CD4-positive, alpha-beta T cell treated with Interferon gamma for 1 hour (primary cell): ENCODE results near the gene RASGRP1.

Experiments used
- DNase-seq: peaks from one replicate; pipeline ENCODE4 v3.0.0-alpha.2; 2020

The RASGRP1 gene

DNA sequence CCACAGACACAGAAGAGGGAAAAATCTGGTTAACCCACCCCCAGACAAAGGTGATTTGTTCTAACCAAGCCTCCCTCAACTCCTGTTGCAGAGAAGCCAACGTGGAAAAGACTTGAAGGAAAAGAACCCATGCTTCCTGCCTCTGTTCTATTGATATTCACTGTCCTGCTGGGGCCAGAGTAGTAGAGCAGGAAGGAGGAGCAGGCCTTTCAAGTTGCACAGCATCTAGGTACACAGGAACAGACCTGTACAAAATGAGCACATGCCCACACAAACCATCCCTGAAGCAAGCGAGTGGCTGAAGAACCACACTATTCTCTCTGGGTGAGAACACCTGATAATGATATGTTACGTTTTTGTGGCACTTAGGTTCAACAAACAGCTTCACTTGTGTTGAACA is 29.9 kb downstream of the RASGRP1 start:
- no peak for DNase-seq

DNA sequence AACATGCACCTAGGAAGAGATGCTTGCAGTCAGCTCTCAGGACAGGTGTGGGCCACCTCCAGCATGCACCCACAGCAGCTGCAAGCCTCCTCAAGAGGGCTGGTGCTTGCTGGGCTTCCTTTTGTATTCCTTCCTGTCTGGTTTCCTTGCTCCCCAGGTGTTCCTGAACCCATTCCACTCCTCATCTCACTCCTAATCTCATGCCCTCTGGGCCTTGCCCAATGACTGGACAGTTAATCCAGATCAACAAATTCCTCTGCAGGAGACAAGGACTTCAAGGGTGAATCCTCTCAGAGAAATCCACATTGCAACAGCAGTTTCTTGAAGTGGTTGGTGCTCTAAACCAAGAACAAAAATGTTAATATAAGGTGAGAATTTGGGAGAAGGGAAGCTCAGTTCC is 30.7 kb downstream of the RASGRP1 start:
- DNase-seq = no peak

DNA sequence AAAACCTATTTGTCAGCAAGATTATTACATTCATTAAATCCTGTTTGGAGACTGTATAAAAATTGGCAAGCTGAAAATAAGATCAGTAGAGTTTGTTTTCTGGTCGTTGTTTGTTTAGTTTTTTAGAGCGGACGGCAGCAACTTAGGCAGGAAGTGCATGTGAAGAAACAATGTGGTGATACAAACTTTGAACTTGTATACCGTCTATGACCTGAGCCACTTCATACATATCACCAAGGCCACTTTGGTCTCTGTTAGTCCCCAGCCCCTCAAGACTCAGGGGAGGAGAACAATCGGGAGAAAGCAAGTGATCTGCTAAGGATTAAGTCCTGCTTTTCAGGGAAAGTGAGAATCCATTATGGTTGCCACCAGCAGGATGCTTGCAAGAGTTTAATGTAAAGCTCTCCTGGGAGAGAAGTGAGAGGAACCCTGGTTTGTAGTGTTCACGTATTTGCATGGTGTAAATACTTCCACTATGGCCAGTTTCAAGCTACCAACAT is 31.1 kb downstream of the RASGRP1 start:
- DNase-seq = no peak

DNA sequence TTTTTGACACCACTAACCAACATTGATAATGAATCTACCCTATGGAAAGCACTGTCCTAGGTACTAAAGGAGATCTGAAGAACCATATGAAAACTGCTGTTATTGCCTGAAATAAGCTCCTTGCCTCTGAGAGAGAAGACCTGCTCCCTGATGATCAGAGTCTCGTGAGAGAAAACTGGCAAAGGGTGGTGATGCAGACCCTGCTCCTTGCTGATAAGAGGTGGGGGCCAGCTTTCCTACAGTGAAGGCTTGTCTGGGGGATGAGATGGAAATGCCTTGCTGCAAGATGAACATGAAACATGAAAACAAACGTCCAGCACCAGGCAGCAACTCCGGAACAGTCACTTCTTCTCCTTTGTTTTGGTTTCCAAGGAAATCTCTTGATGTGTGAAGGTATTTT is 31.9 kb downstream of the RASGRP1 start:
- DNase-seq = no peak

DNA sequence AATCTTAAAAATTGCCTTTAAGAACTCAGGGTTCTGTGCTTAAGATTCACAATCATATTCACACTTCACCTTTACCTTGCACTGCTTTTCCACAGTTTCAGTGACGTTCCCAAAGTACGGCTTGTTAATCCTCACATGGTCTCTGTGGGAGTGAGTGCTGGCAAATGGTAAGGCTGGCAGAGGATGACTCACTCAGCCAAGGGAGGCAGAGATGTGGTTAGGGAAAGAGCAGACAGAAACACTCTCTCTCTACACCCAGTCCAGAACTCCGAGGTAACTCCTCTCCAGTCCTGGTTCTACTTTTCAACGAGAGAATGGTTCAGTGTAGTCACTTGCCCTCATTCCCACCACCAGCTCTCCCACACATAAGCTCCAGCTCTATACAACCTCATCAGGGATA is 33.1 kb downstream of the RASGRP1 start:
- DNase-seq = no peak

DNA sequence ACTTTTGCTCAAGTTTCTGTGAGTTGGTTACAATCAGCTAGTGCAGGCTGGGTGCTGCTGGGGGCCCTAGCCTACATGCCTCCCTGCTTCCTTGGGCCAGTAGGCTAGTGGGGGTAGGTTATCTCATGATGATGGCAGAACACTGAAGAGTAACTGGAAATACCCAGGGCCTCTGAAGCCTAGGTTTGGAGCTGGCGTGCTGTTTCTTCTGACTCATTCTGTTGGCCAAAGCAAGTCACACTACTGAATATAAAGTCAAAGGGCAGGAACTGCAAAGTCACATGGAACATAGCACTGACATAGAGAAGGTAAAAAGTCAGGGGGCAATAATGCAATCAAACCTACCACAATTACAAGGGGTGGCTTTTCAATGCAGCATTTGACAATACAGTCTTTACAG is 34.5 kb downstream of the RASGRP1 start:
- no peak for DNase-seq

DNA sequence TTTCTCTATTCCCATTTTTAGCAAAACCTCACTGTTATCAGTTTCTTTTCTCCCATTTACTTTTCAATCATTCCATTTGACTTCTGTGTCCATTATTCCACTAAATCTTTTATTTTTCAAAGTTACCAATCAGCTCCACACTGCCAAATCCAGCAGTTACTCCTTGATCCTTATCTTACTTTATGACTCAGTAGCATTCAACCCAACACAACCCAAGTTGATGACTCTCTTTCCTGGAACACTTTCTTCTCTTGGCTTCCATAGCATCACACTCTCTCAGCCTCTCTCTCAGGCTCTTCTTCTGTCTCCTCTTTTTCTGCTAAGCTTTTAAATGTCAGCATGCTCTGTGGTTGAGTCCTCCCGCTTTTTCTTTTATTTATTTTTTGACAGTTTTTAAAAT is 36.3 kb downstream of the RASGRP1 start:
- DNase-seq = no peak

DNA sequence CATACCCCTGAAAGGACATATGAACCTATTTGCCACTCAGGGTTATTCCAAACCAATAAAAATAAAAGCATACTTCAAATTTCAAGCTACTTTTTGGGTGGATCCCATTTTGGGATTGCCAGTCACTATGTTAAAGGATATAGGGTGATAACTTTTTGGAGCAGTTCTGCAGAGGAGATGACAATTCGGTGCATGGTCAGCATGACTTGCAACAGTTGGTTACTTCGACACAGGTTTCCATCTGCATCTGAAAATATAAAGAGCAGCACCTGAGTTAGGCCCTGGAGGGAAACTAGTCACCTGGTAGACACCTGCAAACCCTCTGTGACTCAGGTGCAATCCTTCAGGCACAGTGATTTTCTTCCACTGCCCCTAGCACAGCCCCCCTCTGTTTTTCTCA is 38.5 kb downstream of the RASGRP1 start:
- DNase-seq = no peak

DNA sequence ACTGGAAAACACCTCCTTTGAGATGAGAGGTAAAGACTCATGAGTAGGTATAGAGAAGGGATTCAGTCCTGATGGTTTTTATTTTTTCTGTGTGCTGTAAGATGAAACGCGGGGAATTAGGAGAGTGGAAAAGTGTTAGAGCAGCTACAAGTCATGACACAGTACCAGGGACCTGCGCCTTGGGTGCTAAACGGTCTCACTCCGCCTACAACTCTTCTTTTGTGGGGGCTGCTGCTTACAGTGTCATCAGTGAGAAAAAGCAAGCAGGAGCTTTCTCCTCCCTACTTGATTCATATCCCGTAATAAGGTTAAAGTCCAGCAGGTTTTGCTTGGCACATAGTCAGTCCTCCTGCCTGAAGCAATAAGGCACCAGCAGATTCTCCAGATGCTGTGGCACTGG is 39.1 kb downstream of the RASGRP1 start:
- DNase-seq = no peak

DNA sequence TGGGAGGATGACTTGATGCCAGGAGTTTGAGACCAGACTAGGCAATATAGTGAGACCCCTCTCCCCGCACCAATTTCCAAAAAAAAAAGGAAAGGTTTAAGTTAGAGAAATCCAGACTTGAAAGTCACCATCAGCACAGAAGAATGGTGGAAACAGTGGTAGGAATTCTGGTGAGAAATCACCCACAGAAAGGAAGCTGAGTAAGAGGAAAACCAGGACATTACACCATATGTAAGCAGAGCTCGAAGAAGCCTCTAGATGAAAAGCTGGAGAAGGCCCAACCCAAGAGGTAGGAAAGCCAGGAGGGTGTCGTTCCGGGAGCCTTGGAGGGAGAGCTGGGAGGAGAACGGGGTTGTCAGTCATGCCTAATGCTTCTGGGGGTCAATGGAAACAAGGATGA is 40.5 kb downstream of the RASGRP1 start:
- no peak for DNase-seq

DNA sequence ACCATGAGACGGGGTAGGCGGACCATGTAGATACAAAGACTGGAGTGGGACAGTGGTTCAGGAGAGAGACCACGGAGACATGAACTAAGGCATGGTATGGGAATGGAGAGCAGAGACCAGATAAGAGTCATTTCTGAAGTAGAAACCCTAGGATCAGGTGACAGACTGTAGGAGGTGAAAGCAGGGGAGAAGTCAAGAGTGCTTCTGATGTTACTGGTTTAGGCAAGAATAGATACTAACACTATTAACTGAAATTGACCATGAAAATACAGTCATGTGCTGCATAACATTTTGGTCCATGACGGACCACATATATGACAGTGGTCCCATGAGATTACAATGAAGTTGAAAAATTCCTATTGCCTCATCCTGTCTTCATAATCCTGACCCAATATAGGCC is 41.7 kb downstream of the RASGRP1 start:
- no peak for DNase-seq

DNA sequence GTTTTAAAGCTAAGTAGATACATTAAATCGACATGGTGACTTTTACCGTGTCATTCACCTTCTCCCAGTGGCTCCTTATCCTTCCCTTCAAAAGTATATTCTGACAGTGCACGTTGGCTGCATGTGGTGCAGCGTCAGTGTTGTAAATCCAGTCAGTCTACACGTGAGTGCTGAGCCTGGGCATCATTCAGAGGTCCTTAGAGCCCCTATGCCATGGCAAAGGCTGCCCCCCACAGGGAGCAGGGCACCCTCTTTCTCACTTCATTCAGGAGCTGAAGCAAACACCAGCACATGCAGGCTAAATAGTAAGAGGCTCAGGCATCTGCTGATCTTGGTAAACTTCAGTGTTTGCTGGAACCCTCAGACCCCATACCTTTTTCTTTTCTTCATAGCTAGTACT is 43.3 kb downstream of the RASGRP1 start:
- DNase-seq = no peak

DNA sequence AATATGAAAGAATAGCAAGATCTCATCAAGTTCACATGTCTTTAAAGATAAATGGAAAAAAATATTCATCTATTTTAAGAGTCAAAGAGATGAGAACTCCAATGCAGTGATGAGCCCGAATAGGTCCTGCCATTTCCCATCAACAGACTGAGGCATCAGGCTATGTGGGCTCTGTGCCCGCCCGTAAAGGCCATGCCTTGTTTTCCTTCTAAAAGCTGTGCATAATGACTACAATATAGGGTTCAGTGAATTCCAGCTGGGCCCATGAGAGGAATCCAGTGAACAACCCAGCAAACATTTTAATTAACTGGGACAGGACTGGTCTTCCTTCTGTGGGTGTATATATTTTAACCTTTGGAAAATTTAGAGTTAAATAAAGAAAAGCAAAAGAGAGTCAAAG is 44.6 kb downstream of the RASGRP1 start:
- no peak for DNase-seq

DNA sequence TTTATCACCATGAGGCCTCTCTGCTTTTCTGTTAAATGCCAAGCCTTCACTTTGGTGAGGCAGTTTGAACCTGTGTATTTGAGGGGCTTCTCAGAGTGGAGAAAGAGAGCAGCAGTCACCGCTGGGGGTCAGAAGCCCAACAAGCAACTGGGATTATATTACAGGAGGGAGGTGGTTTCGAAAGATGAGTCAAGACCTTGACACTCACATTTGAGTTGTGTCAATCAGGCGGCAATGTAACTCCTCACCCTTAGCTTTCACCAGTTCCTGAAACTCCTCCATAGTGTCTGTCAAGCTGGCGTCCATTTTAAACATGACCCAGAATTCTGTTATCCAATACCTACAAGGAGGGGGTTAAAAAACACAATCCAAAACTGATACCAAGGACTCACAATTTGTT is 46.5 kb downstream of the RASGRP1 start:
- DNase-seq = no peak

DNA sequence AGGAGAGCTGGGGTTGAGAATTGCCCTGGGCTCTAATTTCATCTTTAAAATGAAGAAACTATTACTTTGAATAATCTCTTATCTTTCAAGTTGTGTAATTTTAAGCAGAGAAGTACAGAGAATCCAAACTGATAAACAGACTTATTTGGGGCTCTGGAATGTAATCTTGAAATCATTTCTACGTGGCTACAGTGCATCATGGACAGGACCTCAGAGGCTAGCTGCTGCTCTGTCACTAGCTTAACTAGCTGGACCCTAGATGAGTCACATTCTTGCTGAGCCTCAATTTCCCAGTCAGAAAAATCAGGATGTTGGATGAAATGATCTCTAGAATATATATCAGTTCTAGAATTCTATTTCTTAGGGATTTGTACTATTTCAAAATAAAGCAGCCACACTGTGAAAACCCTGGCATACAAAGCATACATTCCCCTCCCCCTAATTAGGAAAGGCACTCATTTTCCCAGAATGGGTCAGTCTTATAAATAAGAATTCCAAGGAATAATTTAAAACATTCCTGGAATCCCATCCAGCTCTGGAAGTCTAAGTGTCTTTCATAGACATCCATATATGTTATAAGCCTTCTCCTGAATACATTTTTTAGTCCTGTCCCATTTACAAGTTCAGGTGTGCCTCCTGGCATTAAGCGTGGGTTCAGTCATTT is 47.2 kb downstream of the RASGRP1 start:
- no peak for DNase-seq

DNA sequence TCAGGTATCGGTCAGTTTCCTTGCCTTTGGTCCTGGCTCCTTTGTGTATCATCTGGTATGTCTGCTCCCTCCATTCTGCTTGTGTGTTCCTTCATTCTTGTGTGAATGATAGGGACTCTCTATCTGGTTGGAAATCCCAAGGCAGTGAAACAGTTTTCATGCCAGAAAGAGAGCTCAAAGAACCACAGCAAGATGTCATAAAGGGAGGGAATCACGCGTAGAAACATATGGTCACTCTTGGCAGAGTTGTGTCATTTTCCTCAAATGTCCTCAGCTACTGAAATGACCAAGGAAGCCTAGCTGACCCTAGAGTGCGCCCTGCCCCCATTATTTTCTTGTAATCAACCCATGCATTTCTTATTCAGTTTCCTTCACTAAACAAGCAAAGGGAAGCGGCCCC is 48.0 kb downstream of the RASGRP1 start:
- DNase-seq = no peak

DNA sequence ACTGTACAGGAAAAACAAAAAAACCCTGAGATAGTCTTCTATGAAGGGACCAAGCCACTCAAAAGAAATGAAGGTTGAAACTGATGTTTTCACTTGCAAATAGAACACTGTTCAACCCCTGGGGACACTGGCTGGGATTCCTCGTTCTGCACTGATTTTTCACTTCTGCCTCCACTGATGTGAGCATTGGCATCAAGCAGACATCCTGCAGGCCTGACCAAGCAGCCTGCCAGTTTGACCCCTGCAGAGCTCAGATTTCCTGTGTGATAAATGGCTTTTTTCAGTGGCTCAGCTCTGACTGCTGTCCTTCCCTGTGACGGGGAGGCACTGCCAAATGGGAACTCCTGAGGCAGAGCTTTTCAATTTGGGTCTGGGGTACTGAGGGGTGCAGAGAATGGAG is 50.0 kb downstream of the RASGRP1 start:
- no peak for DNase-seq

DNA sequence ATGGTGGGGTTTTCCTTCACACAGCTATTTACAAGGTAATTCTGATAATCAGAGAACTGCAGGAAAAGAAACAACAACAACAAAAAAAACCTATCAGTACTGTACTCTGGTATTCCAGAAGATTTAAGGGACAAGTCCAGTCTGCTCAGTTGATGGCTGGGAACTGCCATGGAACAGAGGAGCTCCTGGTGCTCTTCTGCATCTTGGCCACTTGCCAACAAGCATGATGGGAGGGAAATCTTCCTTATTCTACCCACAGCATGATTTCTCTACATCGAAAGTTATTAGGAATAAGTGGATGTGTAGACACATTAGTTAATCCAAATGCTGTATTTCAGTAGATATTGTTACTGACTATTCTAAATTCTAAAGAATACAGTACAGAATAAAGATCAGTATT is 51.7 kb downstream of the RASGRP1 start:
- no peak for DNase-seq

DNA sequence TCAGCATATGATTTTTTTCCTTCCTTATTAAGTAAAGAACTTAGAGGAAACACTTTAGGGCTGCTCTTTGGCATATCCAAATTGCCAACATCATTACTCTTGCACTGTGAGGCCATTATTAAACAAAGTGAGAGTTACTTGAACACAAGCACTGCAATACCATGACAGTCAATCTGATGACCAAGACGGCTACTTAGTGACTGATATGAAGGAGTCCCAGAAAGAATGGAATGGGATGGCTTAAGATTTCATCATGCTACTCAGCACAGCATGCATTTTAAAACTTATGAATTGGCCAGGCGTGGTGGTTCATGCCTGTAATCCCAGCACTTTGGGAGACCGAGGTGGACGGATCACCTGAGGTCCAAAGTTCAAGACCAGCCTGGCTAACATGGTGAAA is 55.5 kb downstream of the RASGRP1 start:
- no peak for DNase-seq

DNA sequence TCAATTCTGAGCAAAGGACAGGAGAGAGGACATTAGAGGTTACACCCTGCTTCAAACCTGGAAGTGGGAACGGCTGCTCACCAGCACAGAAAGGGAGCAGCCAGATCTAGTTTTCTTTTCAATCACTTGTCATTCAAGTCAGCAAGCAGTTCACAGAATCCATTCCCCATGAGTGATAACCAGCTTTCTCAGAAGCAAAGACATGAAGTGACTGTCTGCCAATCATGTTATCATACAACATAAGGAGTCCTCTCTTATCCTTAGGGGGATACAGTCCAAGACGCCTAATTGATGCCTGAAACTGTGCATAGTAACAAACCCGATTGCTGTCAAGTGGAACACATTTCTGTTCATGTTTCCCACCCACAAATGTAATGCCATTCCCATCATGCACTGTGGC is 56.0 kb downstream of the RASGRP1 start:
- DNase-seq = no peak

DNA sequence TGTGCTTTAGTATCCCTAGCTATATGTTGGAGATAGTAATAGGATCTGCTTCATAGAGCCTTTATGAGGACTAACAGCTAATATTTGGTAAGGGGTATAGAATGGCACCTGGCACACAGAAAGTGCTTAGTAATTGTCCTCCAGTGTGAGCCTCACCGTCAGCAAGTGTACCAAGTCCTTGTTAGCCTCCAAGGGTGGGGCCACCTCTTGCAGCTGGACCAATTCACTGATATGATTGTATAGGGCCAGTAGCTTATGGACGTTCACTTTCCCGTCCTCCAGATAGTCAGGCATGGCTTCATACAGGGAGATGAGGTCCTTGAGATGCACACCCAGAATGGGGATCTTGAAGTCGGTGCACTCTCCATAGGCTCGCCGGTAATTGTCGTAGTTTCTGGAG is 57.0 kb downstream of the RASGRP1 start:
- no peak for DNase-seq

DNA sequence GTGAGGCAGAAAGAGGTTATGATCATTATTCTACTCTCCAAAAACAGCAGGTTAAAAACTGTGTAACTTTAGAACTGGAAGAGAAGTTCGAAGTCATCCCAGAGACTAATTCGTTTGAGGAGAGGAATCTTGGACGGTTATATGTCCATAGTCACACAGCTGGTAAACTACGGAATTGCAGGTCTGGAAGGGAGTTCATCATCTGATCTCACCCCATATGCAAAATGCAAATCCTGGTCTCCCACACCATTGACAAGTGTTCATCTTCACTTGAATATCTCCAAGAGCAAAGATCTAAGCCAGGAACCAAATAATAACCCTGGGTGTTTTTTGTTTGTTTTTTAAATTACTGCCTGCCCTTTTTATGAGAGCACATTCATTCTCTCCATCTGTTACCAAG is 57.6 kb downstream of the RASGRP1 start:
- no peak for DNase-seq

DNA sequence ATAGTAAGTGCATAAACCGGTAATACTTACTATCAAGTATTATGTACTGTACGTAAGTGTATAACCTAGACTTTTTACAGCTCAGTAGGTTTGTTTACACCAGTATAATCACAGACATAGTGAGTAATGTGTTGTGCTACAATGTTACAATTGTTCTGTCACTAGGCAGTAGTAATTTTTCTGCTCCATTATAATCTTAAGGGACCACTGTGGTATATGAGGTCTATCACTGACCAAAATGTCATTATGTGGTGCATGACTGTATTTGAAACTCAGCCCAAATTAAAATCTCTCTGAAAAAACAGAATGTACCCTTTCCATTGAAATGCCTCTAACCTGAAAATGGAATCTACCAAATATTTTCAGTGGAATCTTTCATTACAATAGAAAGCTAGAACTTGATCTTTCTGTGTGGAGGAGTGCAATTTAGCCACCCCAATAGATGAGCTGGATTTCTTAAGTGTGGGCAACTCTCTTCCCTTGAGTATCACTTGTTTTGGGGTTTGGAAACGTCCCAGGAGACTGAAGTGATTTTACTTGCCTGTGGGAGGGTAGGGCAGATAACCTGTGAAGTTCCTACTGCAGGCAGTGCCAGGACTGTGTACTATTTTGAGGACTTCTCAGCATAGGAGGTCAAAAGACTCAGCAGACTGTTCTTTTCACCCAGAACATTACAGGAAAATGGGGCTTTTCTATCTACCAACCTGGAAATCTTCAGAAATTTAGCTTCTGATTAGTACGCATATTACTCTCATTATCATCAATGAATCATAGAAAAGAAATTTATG is 59.7 kb downstream of the RASGRP1 start:
- DNase-seq = no peak

DNA sequence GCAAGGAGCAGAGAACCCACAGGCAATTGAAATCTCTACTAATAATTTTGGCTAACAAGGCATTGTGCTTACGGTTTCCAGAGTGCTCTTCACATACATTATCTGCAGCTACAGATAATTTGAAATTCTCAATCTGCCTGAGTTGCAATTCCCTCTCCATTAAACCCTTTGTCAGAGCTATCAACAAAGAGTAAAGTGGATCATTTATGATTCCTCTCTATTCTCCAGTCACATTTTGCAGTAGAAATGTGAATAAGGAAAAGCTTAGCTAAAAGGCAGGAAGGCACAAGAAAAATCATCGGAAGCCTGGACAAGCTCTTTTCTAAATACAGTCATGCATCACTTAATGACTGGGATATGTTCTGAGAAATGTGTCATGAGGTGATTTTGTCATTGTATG is 61.1 kb downstream of the RASGRP1 start:
- DNase-seq = no peak

DNA sequence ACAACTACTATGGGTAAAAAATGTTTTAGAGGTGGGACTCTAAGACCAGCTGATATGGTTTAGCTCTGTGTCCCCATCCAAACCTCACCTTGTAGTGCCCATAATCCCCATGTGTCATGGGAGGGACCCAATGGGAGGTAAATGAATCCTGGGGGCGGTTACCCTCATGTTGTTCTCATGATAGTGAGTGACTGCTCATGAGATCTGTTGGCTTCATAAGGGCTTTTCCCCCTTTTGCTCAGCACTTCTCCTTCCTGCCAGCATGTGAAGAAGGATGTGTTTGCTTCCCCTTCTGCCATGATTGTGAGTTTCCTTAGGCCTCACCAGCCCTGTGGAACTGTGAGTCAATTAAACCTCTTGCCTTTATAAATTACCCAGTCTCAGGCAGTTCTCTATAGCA is 65.0 kb downstream of the RASGRP1 start:
- DNase-seq = no peak
